NCI-H526 treated with DMSO at 0.1 percent for 48 hours (cell line): ENCODE data around the gene C3orf62.

Source experiments
- DNase-seq: peaks from one replicate; lab custom pipeline; 2025; lab: John Stamatoyannopoulos, UW

The C3orf62 gene

DNA sequence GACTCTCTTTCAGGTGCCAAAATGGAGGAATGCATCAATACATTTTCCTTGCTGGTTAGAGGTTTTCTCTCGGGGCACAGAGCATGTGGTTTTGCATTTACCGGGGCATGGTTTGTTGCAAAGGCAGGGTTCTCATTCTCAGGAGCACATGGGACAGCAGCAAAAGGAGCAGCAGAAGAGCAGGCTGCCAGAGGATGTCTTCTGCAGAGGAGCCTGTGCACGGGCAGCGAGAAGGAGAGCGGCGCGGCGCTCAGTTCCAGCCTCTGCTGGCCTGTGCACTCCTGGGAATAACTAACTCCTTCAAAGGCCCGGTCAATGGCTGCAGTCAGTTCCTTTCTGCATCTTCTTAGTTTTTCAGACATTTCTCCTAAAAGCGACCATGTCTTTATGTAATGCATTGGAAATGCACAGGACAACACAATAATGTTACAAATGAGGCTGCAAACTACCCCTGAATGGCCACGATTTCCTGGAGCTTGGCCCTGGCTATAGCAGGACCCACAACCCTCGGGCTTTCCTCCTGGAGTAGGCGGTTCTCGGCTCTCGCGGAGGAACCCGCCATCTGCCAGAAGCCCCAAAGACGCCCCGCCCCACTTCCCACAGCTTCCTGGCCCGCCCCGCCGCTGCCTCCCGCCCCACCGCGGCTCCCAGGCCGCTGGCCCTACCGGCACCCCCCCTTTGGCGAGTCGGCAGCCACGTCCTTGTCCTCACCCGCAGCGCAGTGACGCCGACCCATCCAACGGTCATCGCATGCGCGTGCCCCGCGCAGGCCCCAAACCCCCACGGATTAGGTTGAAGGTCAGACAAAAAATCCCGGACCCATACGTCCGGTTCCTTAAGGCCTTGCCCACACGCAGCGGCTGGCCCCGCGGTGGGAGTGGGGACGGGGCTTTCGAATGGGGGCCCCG is at the start of gene C3orf62:
C3orf62 (minus strand) TSS at position 758 of the 908 bp plus-strand sequence; CDS start at position 398, 360 bp downstream.
- DNase-seq, result no peak

DNA sequence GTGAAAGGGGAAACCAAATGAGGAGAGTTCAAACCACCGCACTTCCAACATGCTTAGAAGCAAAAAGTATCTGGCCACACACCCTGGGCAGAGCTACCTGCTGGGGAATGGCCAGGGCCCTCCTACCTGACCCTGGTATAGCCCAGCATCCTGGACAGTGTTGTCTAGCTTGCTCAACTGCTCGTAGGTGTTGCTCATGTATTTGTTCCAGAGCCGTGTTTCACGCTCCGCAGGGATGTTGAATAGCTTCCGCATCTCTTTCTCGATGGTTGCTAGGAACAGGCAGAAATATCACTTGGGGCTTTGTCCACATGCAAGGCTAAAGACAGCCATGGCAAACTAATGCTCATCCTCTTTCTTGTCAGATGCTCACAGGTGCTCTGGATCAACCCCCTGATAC is 47.7 kb upstream of the C3orf62 start:
- no peak for DNase-seq

DNA sequence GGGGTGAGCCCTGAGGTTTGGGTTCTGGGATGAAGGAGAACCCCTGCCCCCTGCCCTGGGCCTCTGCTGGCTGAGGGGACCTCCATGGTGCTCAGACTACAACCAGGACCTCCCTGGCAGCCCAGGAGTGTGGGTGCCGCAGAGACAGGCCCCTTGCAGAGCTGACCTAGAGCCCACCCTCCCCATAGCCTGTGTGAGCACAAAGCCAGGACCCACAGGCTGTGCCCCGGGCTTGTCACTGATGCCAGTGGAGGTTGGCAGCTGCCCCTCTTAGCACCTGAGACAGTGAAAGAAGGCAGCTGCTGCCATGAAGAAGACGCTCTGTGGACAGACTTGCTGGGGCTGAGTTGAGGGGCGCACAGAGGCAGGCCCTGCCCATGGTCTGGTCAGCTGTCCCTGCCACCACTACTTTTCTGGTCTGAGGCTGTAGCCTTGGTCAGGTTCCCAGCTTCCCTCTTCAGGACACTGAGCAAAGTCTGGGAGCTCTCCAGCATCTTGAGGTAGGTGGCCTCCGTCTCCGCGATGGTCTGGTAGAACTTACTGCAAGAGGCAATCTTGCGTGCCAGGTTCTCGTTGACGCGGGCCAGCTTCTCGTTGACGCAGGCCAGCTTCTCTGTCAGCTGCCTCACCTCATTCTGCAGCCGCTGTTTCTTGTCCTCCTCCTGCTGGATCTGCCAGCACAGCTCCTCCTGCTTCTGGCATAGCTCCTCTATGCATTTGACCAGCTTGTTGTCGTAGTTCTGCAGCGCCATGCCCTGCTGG is 39.8 kb upstream of the C3orf62 start:
- DNase-seq, result no peak

DNA sequence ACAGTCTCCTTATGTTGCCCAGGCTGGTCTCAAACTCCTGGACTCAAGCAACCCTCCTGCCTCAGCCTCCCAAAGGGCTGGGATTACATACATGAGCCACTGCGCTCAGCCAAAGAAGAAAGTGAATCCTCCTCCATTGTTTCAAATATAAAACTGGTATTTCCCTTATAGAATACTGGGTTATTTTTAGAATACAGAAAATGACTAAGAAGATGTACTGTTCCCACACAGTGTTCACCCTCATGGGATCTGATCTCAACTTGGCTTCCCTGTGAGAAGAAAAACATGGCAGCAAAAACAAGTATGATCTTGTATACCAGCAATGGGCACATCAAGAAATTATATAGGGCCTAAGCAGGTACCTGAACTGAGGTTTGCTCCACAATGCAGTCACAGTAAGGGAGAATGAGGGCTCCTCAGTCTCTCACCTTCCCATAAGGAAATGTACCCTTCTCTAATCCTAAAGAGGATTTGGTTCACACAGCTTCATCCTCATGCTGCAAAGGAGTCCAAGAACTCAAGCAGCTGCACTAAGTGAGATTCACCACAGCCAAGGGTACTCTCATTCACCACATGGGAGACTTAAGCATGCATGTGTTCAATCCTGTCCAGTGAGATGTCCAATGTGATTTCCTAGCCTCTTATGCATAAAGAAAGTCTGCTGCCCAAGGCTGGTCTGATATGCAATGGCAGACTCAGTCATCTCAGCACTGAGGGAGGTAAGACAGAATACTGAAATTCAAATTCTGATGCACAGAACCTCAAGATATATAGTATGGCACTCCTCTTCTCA is 37.1 kb upstream of the C3orf62 start:
- no peak for DNase-seq

DNA sequence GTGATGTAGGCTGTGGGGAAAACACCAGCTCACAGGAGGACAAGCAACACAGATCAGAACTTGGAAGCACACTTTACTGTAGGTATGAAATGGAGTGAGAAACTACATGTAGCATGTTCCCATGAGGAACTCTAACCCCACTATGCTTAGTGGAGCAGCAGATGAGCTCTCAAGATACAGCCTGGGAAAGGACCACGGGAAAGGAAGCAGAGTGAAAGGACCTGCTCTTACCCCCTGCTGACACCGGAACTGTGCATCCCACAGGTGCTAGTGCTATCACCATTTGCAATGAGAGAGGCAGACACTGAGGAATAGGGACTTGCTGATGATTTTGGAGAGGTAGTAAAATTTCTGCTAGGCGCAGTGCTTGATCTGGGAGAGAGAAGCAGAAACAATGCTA is 34.3 kb upstream of the C3orf62 start:
- DNase-seq, result no peak

DNA sequence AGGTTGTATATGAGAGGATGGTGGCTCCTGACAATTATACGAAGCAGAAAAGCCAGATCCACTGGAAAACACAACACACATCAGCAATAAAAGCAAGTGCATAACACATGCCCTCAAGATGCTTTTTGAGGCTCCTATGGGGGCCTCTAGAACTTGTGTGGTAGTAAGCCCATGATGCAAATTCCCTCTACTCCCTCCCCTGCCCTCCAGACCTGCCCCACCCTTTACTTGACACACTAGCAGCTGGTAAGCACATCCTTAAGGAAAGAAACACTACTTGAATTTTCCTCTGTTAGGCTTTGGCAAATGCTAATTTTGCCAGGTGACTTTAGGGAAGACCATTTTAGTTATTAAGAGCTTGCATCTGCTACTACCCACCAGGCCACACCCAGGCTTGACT is 33.6 kb upstream of the C3orf62 start:
- DNase-seq, result no peak

DNA sequence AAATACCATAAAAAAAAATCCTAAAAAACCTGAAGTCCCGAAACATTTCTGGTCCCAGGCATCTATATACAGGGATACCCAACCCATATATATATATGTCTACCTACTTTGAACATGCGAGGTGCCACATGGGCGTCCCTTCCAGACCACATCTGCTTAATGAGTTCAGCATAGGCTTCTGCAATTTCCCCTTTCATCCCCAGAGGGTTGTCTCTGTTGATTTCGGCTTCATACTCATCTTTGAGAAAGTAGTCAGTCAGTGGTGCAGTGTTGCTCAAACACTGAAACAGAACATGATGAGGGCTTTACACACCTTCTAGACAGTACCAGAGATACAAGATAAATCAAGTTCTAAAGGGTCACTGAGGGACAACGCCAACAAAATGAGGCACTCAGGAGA is 28.6 kb upstream of the C3orf62 start:
- no peak for DNase-seq

DNA sequence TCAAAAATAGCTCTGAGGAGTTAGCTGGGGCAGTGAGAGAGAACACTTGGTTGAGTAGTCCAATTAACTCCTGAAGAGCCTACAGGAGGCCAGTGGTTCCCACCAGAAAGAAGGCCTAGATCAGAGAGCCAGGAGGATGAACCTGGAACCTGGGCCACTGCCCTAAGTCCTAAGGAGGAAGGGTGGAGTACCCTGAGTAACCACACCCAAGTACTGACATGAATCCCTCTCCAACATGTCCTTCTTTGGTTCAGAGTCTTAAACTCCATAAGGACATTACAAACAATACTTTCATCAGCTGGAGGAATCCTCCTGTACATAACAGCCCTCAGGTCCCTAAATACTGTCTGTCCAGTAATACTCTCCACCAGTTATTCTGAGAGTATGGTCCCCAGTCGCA is 25.6 kb upstream of the C3orf62 start:
- DNase-seq, result no peak

DNA sequence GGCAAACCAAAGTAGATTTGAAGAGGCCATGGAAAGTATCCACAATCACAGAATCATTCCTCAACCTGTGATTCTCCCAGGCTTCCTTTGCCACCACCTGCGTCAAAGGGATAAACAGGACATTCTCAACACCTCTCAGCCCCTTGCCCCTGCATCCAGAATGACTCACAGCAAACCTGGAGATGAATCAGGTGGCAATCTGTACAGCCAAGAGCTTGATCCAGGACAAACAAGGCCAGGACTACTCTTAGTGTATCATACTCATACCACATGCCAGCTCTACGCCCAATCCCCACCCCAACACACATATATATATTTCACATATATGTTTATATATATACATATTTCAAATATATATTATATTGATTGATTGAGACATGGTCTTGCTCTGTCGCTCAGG is 23.6 kb upstream of the C3orf62 start:
- DNase-seq, result no peak

DNA sequence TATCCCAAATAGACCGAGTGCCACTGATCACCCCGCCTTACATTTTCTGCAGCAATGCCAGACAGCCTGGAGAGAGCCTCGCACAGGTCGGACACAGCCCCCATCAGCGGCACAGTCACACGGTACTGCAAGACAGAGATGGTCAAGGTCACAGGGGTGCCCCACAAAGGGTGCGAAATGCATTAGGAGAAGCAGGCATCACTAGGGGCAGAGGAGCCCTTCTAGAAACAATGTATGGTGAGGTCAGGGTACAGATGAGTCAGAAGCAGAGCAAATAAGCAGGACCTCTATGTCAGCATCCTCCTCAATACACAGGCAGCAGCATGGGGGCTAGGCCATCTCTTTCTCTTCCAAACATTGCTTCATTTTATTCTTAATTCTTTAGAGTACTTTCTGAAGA is 21.5 kb upstream of the C3orf62 start:
- DNase-seq, result no peak

DNA sequence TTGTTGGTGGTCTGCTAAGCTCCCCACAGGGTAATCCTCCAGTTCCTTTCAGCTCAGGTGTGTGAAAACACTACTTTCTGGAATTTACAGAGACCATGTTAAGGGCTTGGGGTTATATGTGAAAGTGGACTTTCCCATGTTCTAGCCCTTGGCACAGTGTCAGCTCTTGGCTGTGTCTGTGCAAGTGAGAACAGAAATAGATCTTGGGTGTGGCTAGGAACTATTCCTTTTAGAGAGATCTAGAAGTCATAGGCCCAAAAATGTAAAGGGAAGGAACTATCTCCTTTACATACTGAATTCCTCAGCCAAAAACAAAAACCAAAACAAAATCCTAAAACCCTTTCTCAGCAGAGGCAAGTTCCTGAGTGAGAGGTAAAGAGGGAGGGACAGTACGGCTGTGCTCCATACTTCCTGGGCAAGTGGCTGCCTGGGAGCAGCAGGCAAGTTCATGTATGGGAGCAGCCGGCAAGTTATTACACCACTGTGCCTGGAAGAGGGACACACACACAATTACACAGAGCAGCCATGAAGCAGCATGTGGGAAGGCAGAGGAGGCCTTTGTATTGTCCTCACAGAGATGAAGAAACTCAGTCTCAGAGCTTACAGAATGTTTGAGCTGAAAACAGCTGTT is 19.9 kb upstream of the C3orf62 start:
- DNase-seq, result no peak

DNA sequence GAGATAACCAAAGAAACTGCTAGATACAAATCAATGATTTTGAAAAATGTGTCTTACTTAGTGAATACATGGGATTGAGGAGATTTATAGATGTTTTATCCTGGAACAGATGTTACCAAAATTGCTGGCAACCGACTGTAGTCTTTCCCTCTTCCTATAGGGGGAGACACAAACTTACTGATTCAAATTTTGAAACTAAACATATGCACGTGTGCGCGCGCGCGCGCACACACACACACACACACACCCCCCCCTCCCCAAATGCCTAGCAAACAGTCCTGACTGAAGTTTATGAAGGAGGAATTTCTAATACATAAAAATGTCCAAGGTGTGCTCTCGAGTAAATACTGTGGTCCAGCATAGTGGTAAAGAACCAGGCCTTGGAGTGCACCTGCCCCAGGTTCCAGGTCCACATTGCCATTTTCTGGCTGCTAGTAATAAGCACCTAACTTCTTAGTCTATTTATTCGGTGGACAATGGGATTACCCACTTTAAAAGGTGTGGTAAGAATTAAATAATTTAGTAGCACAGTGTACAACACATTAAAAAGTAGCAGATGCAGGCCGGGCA is 18.5 kb upstream of the C3orf62 start:
- DNase-seq, result no peak

DNA sequence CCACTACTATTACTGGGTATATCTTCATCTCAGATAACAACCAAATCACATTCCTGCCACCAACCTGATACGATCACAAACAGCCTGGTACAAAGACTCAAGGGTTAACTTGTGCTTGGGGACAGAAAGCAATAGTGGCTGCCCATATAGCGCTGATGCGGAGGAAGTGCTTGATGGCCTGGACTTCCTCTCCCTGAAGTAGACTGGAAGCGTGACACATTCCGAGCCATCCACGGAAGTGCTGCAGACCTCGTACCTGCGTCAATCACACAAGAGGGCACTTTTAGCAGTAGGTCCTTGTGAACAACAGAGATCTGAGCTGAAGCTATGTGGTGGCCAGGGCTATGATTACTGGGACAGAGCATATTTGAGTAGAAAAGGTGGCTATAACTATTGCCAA is 17.3 kb upstream of the C3orf62 start:
- DNase-seq, result no peak

DNA sequence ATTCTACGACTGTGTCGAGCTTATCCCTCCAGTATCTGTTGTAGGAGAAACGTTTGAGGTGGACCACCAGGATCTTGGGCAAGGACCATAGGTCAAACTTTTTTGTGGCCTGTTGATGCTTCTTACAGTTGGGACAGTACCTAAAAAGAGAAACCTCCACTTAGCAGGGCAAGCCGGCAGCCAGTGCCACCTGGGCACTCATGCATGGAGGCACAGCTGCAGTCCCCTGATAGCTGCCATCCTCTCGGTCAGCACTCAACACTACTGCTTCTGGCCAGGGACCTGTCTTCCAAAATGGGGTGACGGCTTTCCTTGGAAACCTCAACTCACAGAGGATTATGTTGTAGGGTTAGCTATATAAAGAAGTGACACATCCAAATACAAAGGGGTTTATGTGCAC is 7.0 kb upstream of the C3orf62 start:
- DNase-seq, result no peak

DNA sequence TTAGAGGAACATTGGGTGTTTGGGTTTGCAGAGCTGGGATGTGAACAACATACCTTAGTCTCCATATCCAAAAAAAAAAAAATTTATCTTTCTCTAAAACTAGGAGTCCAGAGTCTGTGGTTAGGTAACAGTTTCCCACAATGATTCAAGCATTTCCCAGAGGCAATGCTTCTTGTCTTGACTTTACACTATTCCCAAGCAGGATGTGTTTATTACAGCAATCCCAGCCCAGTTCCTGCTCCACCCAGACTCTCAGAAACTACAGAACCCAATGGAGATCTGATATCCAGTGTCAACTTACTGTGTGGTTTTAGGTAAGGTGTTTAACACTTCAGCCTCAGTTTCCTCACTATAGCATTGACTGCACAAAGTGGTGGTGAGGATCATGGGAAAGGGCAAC is 2.3 kb upstream of the C3orf62 start:
- DNase-seq, result no peak

DNA sequence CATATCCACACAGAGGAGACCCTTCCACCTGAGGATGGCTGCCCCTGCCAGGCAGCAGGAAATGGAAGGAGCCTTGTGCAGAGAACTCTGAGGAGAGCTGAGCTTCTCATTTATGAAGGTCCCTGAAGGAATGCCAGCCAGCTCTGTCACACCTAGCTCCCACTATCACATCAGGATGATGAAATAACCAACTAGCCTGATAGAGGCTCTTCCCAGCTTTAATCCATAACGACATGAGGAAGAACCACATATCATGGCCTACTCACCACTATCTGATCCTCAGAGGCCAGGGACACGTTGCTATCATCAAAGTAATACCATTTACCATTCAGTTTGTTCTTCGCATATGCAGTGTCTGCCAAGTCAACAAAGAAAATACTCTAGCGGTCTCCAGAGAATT is 1.5 kb upstream of the C3orf62 start:
- DNase-seq, result no peak

DNA sequence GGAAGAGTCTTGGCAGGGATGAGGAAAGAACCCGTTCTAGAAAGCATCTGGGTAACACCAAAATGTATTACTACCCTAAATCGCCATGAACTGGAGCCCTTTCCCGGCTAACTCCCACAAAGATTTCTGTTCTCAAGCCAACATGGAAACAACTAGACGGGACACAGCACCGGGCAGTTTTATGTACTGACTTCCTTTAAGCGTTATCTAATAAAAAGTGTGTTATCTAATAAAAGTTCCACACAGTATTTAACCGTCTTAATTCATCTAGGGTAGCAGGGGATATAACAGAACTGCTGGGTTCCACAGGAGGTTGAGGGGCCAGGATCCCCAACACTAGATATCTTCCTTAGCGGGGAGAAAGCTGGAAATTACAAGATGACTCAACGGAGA is 347 bp upstream of the C3orf62 start:
- no peak for DNase-seq

DNA sequence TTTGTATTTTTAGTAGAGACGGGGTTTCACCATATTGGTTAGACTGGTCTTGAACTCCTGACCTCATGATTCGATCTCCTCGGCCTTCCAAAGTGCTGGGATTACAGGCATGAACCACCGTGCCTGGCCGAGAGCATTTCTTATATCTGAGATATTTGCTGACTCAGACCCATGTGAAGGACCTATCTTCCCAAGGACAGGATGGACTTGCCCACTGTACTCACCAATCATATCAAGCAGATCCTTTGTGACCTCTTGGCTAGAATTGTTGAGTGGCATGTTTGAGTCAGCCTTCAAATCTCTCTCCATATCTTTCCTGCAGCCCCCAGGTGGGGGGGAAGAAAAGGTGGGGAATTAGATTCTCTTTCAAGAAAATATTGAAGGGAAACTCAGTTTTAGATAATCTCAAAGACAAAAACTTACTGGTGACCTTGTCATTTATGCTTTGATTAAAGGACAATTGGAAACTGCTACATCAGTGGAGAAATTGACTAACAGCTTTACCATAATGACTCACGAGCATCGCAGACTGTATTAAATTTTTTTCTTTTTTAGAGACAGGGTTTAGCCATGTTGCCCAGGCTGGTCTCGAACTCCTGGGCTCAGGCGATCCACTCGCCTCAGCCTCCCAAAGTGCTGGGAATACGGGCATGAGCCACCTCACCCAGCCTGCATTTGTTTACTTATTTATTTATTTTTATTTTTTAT is 3.1 kb downstream of the C3orf62 start:
- no peak for DNase-seq

DNA sequence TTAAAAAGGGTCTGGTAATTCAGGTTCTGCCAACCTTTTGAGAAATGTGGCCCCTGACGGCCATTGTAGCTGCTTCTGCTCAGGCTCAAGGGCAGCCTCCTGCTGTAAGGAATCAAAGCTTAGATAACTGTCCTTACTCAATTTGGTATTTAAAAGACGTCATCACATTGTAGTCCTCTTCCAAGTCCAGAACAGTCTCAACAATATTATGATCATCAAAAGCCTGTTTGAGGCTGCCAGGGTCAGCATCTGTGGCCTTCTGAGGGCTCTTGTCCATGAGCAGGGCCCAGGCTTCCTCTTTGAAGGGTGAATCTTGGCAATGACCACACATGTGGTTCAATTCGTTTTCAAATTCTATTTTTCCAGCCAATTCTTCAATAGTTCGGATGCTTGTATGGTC is 6.0 kb downstream of the C3orf62 start:
- no peak for DNase-seq

DNA sequence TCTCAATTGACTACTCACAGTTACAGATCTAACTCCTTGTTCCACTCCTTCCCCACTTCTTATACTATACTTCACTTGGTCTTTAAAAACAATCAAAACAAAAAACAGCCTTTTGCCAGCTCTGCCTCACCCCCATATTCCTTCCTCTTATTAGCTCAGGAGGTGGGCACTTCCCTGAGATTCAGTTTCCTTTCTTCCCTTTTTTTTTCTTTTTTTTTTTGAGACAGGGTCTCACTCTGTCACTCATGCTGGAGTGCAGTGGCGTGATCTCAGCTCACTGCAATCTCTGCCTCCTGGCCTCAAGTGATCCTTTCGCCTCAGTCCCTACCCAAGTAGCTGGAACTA is 6.9 kb downstream of the C3orf62 start:
- no peak for DNase-seq

DNA sequence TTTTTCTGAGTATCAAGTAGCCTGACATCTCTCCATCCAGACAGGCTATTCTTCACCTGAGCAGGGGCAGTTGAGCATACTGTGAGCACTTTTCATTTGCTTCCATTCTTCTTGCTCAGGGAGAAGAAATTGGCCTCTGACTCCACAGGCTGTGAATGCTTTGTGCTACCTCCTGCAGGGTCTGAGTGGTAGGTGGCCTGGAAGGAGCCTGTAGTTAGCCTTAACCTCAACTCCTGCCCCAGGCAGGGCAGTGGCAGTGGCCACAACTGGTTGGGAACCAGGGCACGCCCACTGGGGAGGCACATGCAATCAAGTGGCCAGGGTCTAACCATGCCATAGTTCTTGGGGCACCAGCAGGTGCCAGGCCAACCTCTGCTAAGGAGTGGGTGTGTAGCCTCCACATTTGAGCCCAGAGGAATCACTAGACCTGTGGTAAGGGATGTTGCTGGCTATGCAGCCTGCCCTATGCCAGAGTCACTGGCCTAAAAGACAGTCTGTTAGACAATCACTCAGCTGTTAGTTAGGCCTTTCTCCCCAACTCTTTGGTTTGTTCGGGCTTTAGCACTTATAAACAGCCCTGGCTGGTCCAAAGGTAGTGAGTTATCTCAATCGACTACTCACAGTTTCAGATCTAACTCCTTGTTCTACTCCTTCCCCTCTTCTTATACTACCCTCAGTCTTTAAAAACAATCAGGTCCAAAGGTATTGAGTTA is 7.4 kb downstream of the C3orf62 start:
- DNase-seq, result no peak
